Inflammatory macrophage treated with lipopolysaccharide for 1 hour (primary cell): ENCODE data around the gene MSANTD3.
A peak's percentile ranks its signal among the peaks of the same experiment; 100 is the strongest.
"Not testable (repeated sequence)": the region's sequence is repeated elsewhere in the genome, so short reads cannot be mapped to it uniquely, and the experiment has no call there.

Experiments
- DNase-seq, 2 donors: peaks; one replicate each; pipeline ENCODE4 v3.0.0-alpha.2; 2020 to 2022

The MSANTD3 gene

GRCh38 chr9:100430286-100430940 lies 3.5 kb downstream of the MSANTD3 start:
- DNase-seq, result no peak

GRCh38 chr9:100431886-100432285 lies 4.9 kb downstream of the MSANTD3 start:
- peak in 1 of 2 donors; percentile 70 for DNase-seq

- DNase-seq, result no peak
Observed at GRCh38 chr9:100432736-100433135, 5.8 kb downstream of the MSANTD3 start.

- no peak for DNase-seq
Observed at GRCh38 chr9:100436571-100436970, 9.6 kb downstream of the MSANTD3 start.

- DNase-seq, result peak; percentile 61 to 93
Observed at GRCh38 chr9:100437860-100438805, 11.2 kb downstream of the MSANTD3 start.

GRCh38 chr9:100440071-100440470 lies 13.1 kb downstream of the MSANTD3 start:
- no peak for DNase-seq

- not testable (repeated sequence) for DNase-seq
Observed at GRCh38 chr9:100440487-100440886, 13.5 kb downstream of the MSANTD3 start.

GRCh38 chr9:100441911-100442361 lies 15.0 kb downstream of the MSANTD3 start:
- DNase-seq, result no peak

GRCh38 chr9:100443781-100444768 lies 17.1 kb downstream of the MSANTD3 start:
- DNase-seq, result no peak

GRCh38 chr9:100445161-100445902 lies 18.4 kb downstream of the MSANTD3 start:
- no peak for DNase-seq

GRCh38 chr9:100445903-100446549 lies 19.1 kb downstream of the MSANTD3 start:
- DNase-seq, result no peak

GRCh38 chr9:100447041-100447440 lies 20.1 kb downstream of the MSANTD3 start:
- DNase-seq, result no peak

- no peak for DNase-seq
Observed at GRCh38 chr9:100448266-100448665, 21.3 kb downstream of the MSANTD3 start.

- no peak for DNase-seq
Observed at GRCh38 chr9:100449420-100449819, 22.5 kb downstream of the MSANTD3 start.

- DNase-seq, result no peak
Observed at GRCh38 chr9:100452894-100453293, 26.0 kb downstream of the MSANTD3 start.

GRCh38 chr9:100455470-100455869 lies 28.5 kb downstream of the MSANTD3 start:
- DNase-seq, result no peak

GRCh38 chr9:100457517-100457916 lies 30.6 kb downstream of the MSANTD3 start:
- DNase-seq, result no peak

GRCh38 chr9:100459963-100460362 lies 33.0 kb downstream of the MSANTD3 start:
- DNase-seq, result no peak

GRCh38 chr9:100465274-100465673 lies 38.3 kb downstream of the MSANTD3 start:
- DNase-seq, result no peak

GRCh38 chr9:100465761-100466160 lies 38.8 kb downstream of the MSANTD3 start:
- DNase-seq, result no peak

- DNase-seq, result no peak
Observed at GRCh38 chr9:100466171-100466828, 39.4 kb downstream of the MSANTD3 start.
